Ishikawa (cell line): ENCODE data around the gene C1orf50.

Experiments used
- EP300 ChIP-seq: IDR thresholded peaks from 2 replicates; pipeline ENCODE4 v1.6.1; 2012; ENCODE audit warnings: borderline replicate concordance
- NFIC ChIP-seq: IDR thresholded peaks from 2 replicates; pipeline ENCODE4 v1.6.1; 2012
- ZBTB7A ChIP-seq: IDR thresholded peaks from 2 replicates; pipeline ENCODE4 v1.6.1; 2012; ENCODE audit warnings: low read depth
- TF ChIP-seq, protein P1 (sequence below): IDR thresholded peaks from 2 replicates; pipeline ENCODE4 v1.6.1; 2012; ENCODE audit warnings: low read depth, mild to moderate bottlenecking

GRCh38 chr1:42750041-42750440 lies 17.0 kb upstream of the C1orf50 start:
- TF ChIP-seq, protein P1, sequence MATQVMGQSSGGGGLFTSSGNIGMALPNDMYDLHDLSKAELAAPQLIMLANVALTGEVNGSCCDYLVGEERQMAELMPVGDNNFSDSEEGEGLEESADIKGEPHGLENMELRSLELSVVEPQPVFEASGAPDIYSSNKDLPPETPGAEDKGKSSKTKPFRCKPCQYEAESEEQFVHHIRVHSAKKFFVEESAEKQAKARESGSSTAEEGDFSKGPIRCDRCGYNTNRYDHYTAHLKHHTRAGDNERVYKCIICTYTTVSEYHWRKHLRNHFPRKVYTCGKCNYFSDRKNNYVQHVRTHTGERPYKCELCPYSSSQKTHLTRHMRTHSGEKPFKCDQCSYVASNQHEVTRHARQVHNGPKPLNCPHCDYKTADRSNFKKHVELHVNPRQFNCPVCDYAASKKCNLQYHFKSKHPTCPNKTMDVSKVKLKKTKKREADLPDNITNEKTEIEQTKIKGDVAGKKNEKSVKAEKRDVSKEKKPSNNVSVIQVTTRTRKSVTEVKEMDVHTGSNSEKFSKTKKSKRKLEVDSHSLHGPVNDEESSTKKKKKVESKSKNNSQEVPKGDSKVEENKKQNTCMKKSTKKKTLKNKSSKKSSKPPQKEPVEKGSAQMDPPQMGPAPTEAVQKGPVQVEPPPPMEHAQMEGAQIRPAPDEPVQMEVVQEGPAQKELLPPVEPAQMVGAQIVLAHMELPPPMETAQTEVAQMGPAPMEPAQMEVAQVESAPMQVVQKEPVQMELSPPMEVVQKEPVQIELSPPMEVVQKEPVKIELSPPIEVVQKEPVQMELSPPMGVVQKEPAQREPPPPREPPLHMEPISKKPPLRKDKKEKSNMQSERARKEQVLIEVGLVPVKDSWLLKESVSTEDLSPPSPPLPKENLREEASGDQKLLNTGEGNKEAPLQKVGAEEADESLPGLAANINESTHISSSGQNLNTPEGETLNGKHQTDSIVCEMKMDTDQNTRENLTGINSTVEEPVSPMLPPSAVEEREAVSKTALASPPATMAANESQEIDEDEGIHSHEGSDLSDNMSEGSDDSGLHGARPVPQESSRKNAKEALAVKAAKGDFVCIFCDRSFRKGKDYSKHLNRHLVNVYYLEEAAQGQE = no peak
- TF ChIP-seq ZBTB7A (no peak), NFIC (no peak), EP300 (no peak)
